GM18499 (cell line): ENCODE measurements around the gene NXN.
"Not testable (repeated sequence)": the region's sequence is repeated elsewhere in the genome, so short reads cannot be mapped to it uniquely, and the experiment has no call there.

Experiments
- ATAC-seq: cut with Tn5 transposase; IDR thresholded peaks from one replicate; pipeline ENCODE4 v1.9.1; 2021; ENCODE audit warnings: moderate number of reproducible peaks; ENCODE audit not compliant: insufficient read depth, unreplicated experiment

Gene NXN

DNA sequence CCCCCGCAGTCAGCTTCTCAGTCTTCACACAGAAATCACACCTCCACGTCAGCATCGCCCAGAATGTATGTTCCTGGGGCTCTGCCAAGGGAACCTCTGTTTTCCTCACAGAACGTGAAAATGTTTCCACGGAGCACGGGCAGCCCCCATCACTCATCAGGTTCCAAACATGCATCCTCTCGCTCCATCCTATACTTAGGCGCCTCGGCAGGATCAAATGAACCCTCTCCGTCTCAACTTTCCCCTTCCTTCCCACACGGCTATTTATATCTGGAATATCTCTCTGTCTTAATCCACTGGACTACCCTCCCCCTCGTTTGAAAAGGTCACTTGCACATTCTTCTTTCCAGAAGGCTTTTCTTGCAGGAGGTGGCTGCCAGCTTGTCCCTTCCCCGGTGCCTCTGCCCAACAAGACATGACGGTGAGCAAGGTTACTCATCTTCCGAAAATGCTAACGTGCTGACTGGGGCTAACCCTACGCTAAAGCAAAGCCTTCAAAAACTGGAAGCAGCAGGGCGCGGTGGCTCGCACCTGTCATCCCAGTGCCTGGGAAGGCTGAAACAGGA, 21.6 kb downstream of the NXN start:
- no peak for ATAC-seq

DNA sequence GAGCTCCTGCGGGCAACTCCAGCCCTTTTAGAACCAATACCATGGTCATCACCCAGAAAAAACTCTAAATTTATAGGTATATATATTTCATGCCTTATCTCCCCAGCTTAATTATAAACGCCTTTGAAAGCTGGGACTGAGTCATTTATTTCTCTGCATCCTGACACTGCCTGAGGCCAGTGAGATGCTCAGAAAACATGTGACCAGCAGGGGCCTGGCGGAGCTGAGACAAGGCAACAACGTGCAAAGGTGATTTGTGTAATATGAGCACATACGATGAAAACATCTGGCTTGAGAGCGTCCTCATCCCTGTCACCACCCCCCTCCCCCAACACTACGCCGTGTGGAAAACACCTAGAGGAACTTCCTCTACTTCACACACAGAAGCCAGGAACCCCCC, 22.7 kb downstream of the NXN start:
- no peak for ATAC-seq

DNA sequence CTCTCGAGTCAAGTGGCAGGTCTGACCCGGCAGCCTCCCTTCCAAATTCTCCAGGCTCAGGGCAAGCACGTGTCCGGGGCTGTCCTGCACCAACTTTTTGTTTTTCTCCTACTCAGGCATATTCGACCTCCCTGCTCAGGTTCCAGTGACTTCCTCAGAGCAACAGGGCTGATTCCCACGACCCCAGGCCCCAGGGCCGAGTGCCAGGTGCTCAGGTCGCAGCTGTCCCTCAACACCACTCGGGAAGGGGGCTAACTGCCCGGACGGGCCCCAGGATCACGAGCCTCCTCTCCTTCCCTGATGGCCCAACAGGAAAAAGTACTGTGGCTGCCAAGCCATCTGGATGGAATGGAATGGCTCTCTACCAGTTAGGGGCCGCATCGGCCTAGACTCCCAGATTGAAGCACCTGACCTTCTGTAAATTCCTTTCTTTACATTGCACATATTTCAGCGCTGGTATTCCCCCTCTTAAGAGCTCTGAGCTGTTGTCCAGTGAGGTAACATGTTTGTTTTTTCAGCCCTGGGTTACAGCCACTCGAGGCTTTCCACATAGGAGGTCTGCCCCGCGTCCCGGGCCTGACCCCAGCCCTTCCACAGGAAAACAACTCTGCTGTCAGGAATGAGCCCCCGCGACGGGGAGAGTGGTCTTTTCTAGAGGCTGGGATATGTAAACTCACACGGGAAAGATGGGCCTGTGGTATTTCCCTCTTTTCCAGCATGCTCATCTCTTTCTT, 25.0 kb downstream of the NXN start:
- no peak for ATAC-seq

DNA sequence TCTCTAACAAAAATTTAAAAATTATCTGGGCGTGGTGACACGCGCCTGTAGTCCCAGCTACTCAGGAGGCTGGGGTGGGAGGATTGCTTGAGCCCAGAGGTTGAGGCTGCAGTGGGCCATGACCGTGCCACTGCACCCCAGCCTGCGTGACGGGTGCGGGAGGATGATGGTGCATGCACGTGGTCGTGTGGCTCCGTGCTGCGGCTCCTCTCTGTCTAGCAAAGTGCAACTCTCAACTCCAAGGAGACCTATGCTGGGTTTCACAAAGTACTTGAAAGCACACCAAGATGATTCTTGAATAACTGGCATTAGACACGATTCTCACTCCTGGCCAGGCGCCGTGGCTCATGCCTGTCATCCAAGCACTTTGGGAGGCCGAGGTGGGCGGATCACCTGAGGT, 25.8 kb downstream of the NXN start:
- ATAC-seq: no peak

DNA sequence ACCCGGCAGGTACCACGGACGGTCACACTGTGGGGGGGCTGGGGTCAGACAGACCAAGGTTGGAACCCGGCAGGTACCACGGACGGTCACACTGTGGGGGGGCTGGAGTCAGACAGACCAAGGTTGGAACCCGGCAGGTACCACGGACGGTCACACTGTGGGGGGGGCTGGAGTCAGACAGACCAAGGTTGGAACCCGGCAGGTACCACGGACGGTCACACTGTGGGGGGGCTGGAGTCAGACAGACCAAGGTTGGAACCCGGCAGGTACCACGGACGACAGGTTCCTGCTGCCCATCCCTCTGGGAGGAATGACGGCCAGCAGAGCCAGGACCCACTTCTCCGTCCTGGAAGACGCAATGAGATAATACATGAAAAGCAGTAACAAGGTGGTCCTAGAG, 27.0 kb downstream of the NXN start:
- ATAC-seq: not testable (repeated sequence)

DNA sequence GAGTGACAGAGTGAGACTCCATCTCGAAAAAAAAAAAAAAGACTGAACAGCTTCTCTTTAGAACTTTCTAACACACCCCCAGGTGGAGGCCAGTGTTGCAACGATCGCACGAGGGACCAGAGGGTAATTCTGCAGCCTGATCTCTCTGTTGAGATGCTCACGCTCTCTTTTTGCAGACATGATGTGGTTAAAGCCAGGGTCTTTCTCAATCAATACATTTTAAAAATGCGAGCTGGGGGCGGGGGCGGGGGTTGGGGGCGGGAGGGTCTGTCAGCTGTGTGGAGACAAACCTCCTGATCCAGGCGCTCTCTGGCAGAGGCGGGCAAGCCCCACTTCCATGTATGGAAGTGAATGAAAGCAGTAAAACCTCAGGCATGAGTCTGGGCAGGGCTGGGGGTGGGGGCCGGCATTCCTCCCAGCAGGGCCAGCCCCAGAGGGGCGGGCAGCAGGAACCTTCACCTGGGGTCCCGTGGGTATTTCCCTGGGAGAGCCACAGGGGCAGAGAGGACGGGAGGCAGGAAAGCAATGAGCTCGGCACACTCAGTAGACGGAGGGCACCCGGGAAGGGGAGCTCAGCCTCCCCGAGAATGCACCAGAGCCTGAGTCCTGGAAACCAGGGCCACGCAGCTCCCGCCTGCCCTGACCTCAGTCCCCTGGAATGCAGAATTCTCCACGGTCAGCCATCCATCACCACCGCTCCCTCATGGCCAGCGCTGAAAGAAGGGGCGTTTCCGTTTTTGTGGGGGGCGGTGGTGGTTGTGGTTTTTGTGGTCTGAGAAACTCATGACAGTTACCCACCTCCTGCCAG, 28.0 kb downstream of the NXN start:
- ATAC-seq: no peak

DNA sequence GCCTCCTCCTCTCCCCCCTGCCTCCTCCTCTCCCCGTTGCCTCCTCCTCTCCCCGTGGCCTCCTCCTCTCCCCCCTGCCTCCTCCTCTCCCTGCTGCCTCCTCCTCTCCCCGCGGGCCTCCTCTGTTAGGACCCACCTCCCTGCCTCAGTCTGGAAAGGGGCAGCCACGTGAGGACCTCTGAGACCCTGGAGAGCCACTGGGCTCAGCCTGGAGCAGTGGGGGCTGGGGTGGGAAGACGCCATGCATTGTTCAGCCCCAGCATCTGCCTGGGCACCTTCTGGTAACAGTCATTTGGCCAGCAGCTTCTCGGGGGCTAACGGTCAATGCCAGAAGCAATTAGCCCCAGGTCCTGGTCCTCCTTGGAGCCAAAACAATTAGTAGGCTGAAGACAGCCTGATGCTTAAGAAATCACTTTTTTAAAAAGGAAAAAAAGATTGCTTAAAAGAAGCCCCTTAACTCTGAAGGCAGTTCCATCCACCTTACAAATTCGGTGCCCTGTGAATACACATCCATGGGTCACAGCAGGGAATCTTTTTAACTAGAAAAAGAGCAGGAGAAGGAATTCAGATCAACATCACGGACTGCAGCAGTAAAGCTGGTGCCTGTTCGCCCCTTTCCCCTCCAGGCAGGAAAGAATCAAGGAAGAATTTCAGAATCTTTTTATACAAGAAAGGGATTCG, 29.8 kb downstream of the NXN start:
- ATAC-seq: no peak

DNA sequence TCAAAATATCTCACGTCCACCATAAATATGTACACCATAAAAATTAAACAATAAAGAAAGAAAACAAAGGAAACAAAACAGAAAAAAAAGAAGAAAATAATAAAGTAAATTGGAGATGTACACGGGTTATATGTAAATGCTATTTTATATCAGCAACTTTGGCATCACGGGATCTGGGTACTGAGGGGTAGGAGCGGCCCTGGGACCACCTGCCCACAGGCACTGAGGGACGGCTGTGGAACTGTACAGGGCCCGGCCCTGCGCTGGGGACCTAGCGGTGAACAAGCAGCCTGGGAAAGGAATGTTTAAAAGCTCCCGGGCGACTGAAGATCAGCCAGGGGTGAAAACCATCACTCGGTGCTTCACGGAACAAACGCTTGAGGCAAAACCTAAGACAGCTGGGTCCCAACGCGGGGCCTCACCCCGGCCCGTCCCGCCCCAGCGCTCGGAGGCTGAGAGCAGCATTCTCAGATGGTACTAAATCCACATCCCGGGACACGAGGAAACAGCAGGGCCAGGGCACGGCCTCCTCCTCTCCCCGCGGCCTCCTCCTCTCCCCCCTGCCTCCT, 31.2 kb downstream of the NXN start:
- no peak for ATAC-seq

DNA sequence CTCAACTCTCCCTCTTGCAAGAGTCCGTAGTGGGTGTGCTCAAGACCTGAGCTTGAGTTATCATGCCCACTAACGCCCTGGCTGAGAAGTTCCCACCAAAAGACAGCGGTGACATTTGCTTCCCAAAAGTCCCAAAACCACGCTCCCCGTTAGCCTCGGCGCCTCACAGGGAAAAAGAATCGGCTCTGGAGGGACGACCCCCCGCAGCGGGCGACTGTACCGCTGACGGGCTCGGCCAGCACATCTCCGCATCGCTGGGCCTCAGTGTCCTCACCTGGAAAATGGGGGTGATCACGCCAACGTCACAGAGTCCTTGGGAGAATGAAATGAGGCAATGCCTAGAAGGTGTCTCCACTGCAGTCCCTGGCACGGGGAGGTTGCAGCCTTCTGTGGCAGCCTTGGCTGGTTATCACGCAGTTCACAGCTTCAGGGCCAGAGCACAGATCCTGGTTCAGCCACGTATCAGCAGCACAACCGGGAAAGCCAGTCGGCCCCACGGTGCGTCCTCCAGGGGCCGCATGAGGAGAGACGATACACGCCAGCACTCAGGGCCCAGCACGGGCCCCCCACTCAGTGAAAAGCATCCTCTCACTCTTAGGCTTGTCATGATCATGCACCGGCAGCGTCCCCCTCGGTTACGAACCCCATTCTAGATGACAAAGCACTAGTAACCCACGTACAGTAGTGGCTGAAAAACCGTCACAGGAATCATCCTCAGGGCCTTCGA, 32.9 kb downstream of the NXN start:
- no peak for ATAC-seq

DNA sequence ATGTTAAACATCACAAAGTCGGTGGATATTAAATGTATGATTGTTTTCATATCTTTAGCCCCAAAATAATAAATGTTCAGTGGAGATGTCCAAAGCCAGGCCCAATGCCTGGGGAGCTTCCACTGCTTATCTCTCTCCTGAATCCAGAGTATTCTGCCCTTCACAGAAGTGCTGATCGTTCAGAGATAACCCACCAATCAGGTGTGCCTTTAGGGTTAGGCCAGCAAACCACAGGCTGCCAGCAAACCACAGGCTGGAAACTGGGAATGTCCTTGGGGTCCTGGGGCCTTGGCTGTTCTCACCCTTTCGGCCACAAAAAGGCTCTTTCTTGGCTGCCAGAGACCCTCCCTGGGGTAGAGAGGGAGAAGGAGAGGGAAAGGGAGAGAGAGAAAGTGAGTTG, 33.9 kb downstream of the NXN start:
- ATAC-seq: no peak

DNA sequence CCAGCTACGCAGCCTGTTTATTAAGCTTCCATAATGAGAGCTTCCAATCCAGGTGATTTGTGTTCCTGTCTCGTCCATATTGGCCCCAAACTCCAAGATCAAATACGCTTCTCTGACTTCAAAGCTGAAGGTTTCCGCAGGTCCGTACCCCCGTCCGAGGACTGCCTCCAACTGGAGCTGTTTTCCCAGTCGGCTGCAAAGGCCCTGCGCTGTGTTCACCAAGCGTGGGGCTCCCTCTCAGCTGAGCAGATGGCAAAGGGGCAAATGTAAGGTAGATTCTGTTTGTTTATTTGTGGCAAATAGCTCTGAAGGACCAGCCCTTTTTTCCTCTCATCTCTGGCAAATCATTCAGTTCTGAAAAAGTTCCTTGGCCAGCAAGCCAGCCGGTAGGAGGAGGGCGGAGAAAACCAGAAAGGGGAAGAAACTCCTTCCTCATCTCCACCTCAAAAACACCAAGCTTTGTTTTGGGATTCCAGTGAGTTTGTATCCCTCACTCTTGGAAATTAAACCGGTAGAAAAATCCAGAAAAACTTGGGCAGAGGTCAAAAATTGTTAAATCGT, 35.2 kb downstream of the NXN start:
- no peak for ATAC-seq

DNA sequence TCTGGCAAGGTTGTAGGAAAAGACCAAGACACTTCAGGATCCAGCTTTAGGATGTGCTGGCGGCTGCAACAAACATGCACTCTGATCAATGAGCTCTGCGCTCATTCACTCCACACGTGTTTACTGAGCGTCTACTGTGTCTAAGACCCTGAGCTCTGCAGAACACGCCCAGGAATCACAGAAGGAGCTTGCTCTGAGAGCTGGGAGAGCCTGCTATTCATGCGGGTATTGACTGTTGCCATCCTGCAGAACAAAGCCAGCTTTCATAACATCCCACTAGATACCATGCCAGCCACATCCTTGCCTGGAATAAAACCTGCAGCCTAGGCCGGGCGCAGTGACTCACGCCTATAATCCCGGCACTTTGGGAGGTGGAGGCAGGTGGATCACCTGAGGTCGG, 44.1 kb downstream of the NXN start:
- ATAC-seq: no peak

DNA sequence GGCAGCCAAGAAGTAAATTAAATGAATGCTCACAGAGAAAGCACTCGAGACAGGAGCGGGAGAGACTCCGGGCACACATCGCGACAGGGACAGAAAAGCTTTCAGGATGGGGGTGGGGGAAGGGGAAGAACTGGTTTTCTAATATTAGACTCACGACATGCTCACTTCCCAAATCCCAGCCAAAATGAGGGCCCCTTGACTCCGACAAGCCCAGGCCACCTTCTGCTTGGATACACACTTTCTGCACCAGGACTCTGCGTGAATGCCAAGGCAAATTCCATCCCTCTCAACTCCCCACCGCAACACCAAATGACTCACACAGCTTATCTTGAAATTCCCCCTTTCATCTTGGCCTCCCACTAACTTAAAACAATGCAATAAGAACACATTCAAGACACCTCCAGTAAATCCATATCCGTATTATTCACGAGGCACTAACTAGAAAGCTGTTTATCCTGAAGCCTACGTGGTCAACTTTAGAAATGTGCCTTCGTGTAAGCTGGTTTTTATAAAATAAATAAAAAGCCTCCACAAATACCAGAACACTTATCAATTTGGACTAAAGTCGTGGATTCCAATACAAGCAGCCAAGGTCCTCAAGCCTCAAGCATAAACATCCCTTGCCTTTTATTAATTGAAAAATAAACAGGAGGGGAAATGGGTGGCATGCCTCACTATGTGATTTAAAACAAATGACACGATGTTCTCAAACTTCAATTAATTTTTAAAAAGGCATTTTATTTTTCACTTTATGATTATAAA, 46.1 kb downstream of the NXN start:
- ATAC-seq: no peak

DNA sequence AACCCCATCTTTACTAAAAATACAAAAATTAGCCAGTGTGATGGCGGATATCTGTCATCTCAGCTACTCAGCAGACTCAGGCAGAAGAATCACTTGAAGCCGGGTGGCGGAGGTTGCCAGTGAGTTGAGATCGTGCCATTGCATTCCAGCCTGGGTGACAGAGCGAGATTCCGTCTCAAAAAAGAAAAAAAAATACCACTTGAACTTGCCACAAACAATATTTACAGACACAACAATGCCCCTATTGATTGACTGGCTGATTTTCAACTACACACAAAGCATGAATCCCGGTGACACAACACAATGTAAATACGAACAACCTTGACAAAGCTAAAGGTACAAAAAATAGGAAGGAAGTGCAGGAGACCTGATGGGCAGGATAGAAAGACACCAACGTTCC, 49.3 kb downstream of the NXN start:
- no peak for ATAC-seq

DNA sequence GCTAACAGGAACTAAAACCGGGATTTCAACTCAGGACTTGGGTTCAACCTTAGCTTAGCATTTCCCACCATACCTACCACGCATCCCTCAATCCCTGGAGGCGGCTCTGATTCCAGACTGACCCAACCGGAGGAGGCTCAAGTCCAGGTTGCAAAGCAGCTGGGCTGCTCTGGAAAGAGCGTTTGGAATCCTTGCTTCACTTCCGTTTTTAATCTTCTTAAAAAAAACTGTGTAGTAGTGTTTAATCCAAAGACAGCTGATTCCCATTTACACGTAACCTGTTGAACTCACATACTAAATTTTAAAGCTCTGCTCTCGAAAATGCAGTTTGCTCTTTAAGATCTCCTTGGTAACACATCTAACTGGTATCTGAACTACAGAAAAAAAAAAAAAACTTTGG, 50.0 kb downstream of the NXN start:
- ATAC-seq: no peak

DNA sequence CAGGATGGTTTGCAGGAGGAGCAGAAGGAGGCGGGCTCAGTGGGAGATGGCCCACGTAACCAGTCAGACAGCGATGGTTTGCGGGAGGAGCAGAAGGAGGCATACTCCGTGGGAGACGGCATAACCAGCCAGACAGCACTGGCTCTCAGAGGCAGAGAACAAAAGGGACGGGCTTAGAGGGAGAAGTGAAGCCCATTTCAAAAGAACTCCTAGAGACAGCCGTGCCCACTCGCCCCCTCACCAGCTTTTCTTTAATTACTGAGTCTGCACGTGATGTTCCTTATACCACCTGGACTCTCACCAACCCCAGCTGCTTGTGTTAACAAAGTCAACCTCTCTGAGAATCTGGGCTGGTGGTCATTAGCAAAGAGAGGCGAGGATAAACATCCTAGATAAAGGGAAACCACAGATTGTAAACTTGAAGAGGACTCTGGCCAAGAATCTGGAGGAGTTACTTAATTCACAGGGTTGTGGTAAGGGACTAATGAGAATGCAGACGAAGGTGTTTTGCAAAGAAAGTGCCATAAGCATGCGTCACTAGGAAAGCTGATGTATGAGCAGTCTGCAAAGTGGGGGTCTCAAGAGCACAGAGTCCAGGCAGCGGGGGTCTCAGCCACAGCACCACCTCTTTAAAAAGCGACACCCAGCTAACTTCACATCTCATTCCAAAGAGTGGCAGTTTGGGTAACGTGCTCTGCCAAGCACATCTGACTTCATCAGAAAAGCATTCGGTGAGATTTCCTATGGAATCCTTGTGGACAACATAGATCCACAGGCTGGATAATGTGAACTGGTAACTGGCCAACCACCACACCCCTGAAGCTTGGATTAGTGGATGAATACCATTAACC, 51.7 kb downstream of the NXN start:
- no peak for ATAC-seq

DNA sequence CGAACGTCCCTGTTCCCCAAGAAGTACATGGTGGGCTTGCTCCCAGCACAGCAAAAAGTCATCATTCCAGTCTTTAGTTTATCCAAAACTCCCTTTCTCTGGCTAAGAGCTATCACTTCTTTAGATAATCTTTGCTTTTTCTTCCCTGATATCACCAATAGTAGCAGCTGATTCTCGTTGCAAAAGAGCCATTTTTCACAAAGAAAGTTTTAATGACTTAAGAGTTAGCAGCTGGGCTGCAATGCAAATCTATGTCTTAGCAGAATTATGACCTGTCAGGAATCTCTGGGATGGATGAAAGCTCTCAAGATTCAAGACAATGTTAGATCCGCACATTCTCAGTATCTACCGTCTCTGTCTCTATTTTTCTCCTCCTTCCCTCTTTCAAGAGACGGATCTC, 53.8 kb downstream of the NXN start:
- no peak for ATAC-seq
